Measurements from ENCODE around the gene TMEM266. TPM values are rescaled to one million over a fixed set of nuclear protein-coding genes. Genes with fewer than 3 reads are reported as not detected.

Gene TMEM266
- polyA plus RNA-seq, 3 donors, result not detected

GRCh38 chr15:76153241-76154197, 93.7 kb downstream of the TMEM266 start:
- no peak for DNase-seq
- Histone ChIP-seq H2AFZ (ENCODE audit: insufficient read depth, low read depth, low read length, poor library complexity, severe bottlenecking) (no peak overlapping the region), H3K4me2 (replicated peaks; ENCODE audit: extremely low read depth, low read length, poor library complexity, severe bottlenecking) (no peak overlapping the region), H3K4me3 (replicated peaks in 1 of 3; ENCODE audit: low read depth in 2 of 3, low read length in 3 of 3) (no peak overlapping the region), H4K20me1 (ENCODE audit: insufficient read depth, low read length) (no peaks in the 10 kb centered on the region), H3K79me2 (ENCODE audit: insufficient read depth, low read length) (no peaks in the 10 kb centered on the region), H3K9me3 (replicated peaks in 1 of 2; ENCODE audit: control insufficient read depth in 1 of 2, insufficient read depth in 1 of 2, low read length in 2 of 2) (no peaks in the 10 kb centered on the region), H3K36me3 (replicated peaks in 1 of 2; ENCODE audit: control insufficient read depth in 1 of 2, insufficient read depth in 2 of 2, low read length in 2 of 2) (no peaks in the 10 kb centered on the region), H3K27me3 (ENCODE audit: control insufficient read depth in 2 of 2, insufficient read depth in 2 of 2, low read length in 2 of 2) (no peaks in the 10 kb centered on the region), H3K9ac (ENCODE audit: insufficient read depth, low read length, poor library complexity, severe bottlenecking) (no peak overlapping the region), H3K27ac (ENCODE audit: low read depth in 1 of 2, low read length in 2 of 2) (no peak overlapping the region), H3K4me1 (ENCODE audit: control insufficient read depth in 1 of 2, insufficient read depth in 2 of 2, low read length in 2 of 2) (peaks cover 10 to 11% of the 10 kb centered on the region in 2 donors)
- Mint-ChIP-seq H3K4me3 (no peak overlapping the region), H3K4me1 (peaks cover 12% of the 10 kb centered on the region), H3K27ac (no peak overlapping the region), H3K27me3 (ENCODE audit: low read depth in 3 of 3) (peaks cover under 1 to 4% (median 1%) of the 10 kb centered on the region in 3 donors), H3K36me3 (no peaks in the 10 kb centered on the region), H3K9me3 (no peaks in the 10 kb centered on the region)
- TF ChIP-seq, protein P1, sequence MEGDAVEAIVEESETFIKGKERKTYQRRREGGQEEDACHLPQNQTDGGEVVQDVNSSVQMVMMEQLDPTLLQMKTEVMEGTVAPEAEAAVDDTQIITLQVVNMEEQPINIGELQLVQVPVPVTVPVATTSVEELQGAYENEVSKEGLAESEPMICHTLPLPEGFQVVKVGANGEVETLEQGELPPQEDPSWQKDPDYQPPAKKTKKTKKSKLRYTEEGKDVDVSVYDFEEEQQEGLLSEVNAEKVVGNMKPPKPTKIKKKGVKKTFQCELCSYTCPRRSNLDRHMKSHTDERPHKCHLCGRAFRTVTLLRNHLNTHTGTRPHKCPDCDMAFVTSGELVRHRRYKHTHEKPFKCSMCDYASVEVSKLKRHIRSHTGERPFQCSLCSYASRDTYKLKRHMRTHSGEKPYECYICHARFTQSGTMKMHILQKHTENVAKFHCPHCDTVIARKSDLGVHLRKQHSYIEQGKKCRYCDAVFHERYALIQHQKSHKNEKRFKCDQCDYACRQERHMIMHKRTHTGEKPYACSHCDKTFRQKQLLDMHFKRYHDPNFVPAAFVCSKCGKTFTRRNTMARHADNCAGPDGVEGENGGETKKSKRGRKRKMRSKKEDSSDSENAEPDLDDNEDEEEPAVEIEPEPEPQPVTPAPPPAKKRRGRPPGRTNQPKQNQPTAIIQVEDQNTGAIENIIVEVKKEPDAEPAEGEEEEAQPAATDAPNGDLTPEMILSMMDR (IDR thresholded peaks at IDR 0.05), result no peak
- 90% methylated on average over 19 of the region's 24 CpGs for WGBS (ENCODE audit: insufficient coverage)
- intact Hi-C loops (cut with micrococcal nuclease), result no loop called here

DNA sequence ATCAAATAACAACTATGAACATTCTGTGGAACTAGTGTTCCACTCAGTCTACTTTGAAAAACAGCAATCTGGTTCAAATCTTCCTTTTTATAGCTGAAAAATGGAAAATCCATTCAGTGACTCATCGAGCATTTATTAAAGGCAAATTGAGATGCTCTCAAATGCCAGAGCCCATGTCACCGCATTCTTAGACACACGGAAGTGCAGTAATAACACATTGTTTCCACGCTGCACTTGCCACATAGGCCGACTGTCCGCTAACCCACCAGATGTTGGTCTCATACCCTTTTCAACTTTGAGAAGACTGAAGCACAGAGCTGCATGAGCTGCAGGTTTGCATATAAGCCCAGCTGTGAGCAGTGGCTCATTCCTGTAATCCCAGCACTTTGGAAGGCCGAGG, 95.9 kb downstream of the TMEM266 start:
- Histone ChIP-seq H4K20me1 (ENCODE audit: insufficient read depth, low read length) (no peaks in the 10 kb centered on the region), H3K9me3 (replicated peaks in 1 of 2; ENCODE audit: control insufficient read depth in 1 of 2, insufficient read depth in 1 of 2, low read length in 2 of 2) (no peaks in the 10 kb centered on the region), H3K4me2 (replicated peaks; ENCODE audit: extremely low read depth, low read length, poor library complexity, severe bottlenecking) (no peak overlapping the region), H3K79me2 (ENCODE audit: insufficient read depth, low read length) (no peaks in the 10 kb centered on the region), H2AFZ (ENCODE audit: insufficient read depth, low read depth, low read length, poor library complexity, severe bottlenecking) (no peak overlapping the region), H3K9ac (ENCODE audit: insufficient read depth, low read length, poor library complexity, severe bottlenecking) (no peak overlapping the region), H3K4me1 (ENCODE audit: control insufficient read depth in 1 of 2, insufficient read depth in 2 of 2, low read length in 2 of 2) (peaks cover 3 to 4% of the 10 kb centered on the region in 2 donors), H3K4me3 (replicated peaks in 1 of 3; ENCODE audit: low read depth in 2 of 3, low read length in 3 of 3) (no peak overlapping the region), H3K27ac (ENCODE audit: low read depth in 1 of 2, low read length in 2 of 2) (no peak overlapping the region), H3K27me3 (ENCODE audit: control insufficient read depth in 2 of 2, insufficient read depth in 2 of 2, low read length in 2 of 2) (no peaks in the 10 kb centered on the region), H3K36me3 (replicated peaks in 1 of 2; ENCODE audit: control insufficient read depth in 1 of 2, insufficient read depth in 2 of 2, low read length in 2 of 2) (no peaks in the 10 kb centered on the region)
- peaks cover 4% of the 10 kb centered on the region for H3K4me1 Mint-ChIP-seq
- H3K27ac Mint-ChIP-seq, result no peak overlapping the region
- TF ChIP-seq, protein P1 (IDR thresholded peaks at IDR 0.05), result no peak
- 96% methylated on average over 6 of the region's 7 CpGs for WGBS (ENCODE audit: insufficient coverage)
- no peak overlapping the region for H3K4me3 Mint-ChIP-seq
- peaks cover 1 to 5% (median 4%) of the 10 kb centered on the region in 3 donors for H3K27me3 Mint-ChIP-seq (ENCODE audit: low read depth in 3 of 3)
- no peaks in the 10 kb centered on the region for H3K9me3 Mint-ChIP-seq
- DNase-seq, result no peak
- H3K36me3 Mint-ChIP-seq, result no peaks in the 10 kb centered on the region
- intact Hi-C loops (cut with micrococcal nuclease), result no loop called here

Measured in CD14-positive monocyte (primary cell).